Uterus (tissue), 4 donors: ENCODE measurements around the gene CACNA1C. TPM values are rescaled to one million over a fixed set of nuclear protein-coding genes. Genes with fewer than 3 reads are reported as not detected.

Source experiments
- DNase-seq, 2 donors: peaks; one replicate each; pipeline ENCODE4 v3.0.0-alpha.2; 2019 to 2020
- H3K27ac ChIP-seq, 2 donors: fragments of 200-600 bp; sonication (generic); 1 replicate in 1 of 2; 2 replicates in 1 of 2; pipeline ENCODE4 v1.5.1; 2016 to 2018
- H3K27me3 ChIP-seq, 2 donors: fragments of 200-600 bp; sonication (generic); one replicate each; pipeline ENCODE4 v1.5.1; 2018 to 2019; ENCODE audit warnings: control low read depth in 1 of 2
- H3K36me3 ChIP-seq, 2 donors: fragments of 200-600 bp; sonication (generic); one replicate each; pipeline ENCODE4 v1.5.1; 2019; ENCODE audit warnings: control low read depth in 1 of 2
- H3K4me1 ChIP-seq, 2 donors: fragments of 200-600 bp; sonication (generic); one replicate each; pipeline ENCODE4 v1.5.1; 2018 to 2019; ENCODE audit warnings: control low read depth in 1 of 2
- H3K4me3 ChIP-seq, 2 donors: fragments of 200-600 bp; sonication (generic); 1 replicate in 1 of 2; 2 replicates in 1 of 2; pipeline ENCODE4 v1.5.1; 2018 to 2019; ENCODE audit warnings: mild to moderate bottlenecking in 1 of 2
- H3K9me3 ChIP-seq, 2 donors: fragments of 200-600 bp; sonication (generic); one replicate each; pipeline ENCODE4 v1.5.1; 2019; ENCODE audit warnings: control low read depth in 1 of 2
- CTCF ChIP-seq, 4 experiments: fragments of 200-600 bp in 2 of 4; fragments of 450-650 bp in 2 of 4; sonication (generic) in 2 of 4; IDR thresholded peaks; one replicate each; pipeline ENCODE4 v1.5.1; 2016 to 2019; ENCODE audit warnings: antibody characterized with exemption in 4 of 4, mild to moderate bottlenecking in 2 of 4, moderate library complexity in 1 of 4
- POLR2A ChIP-seq, 2 donors: fragments of 450-650 bp; IDR thresholded peaks; one replicate each; pipeline ENCODE4 v1.6.1; 2016; ENCODE audit warnings: antibody characterized with exemption in 2 of 2, mild to moderate bottlenecking in 1 of 2, moderate library complexity in 1 of 2
- intact Hi-C: fragments of 100-400 bp; cut with DNase I; formaldehyde crosslinking; loops from one replicate; pipeline ENCODE4 v1.15.1; 2023; ENCODE audit warnings: low total_unique reads
- total RNA-seq, 4 donors: library from RNA; depleted of rRNA in 3 of 4; stranded (reverse); fragments of >200 nt in 3 of 4; gene quantifications; one replicate each; pipeline versions ENCODE4 v1.1.0 to v1.2.4, GENCODE V29; 2014 to 2023
- donor health status: DM: yes; HTN: yes; CAD: no.

The CACNA1C gene
- total RNA-seq, 4 donors from 2014 or later = 15.9 to 121 (median 32.1) TPM

GRCh38 chr12:2355198-2355597, 302.4 kb downstream of the CACNA1C start:
- Histone ChIP-seq H3K4me1 (no peaks in the 10 kb centered on the region), H3K27ac (no peak overlapping the region), H3K27me3 (no peaks in the 10 kb centered on the region), H3K36me3 (no peaks in the 10 kb centered on the region), H3K4me3 (no peak overlapping the region), H3K9me3 (no peaks in the 10 kb centered on the region)
- no peak for DNase-seq
- intact Hi-C loops = no loop called here
- no peak for TF ChIP-seq POLR2A (IDR thresholded peaks at IDR 0.05)
- TF ChIP-seq CTCF (IDR thresholded peaks at IDR 0.05) = no peak

GRCh38 chr12:2355604-2356003, 302.8 kb downstream of the CACNA1C start:
- H3K27ac ChIP-seq = no peak overlapping the region
- TF ChIP-seq CTCF (IDR thresholded peaks at IDR 0.05) (no peak), POLR2A (IDR thresholded peaks at IDR 0.05) (no peak)
- no peak for DNase-seq
- H3K4me3 ChIP-seq = no peak overlapping the region
- H3K27me3 ChIP-seq = no peaks in the 10 kb centered on the region
- intact Hi-C loops = no loop called here
- no peaks in the 10 kb centered on the region for H3K9me3 ChIP-seq
- H3K4me1 ChIP-seq = no peaks in the 10 kb centered on the region
- H3K36me3 ChIP-seq = no peaks in the 10 kb centered on the region

GRCh38 chr12:2356601-2357125, 303.9 kb downstream of the CACNA1C start:
- H3K27ac ChIP-seq = peak overlapping the region in 1 of 2 donors; percentile 66

GRCh38 chr12:2358986-2359658, 306.3 kb downstream of the CACNA1C start:
- TF ChIP-seq POLR2A (IDR thresholded peaks at IDR 0.05) (no peak), CTCF (IDR thresholded peaks at IDR 0.05) (no peak)
- Histone ChIP-seq H3K4me3 (no peak overlapping the region), H3K27ac (peak overlapping the region; percentile 59 to 66), H3K4me1 (no peaks in the 10 kb centered on the region), H3K36me3 (no peaks in the 10 kb centered on the region), H3K27me3 (no peaks in the 10 kb centered on the region), H3K9me3 (no peaks in the 10 kb centered on the region)
- no peak for DNase-seq
- intact Hi-C loops = no loop called here

More at GRCh38 chr12:2356601-2357125, 303.9 kb downstream of the CACNA1C start:
- DNase-seq = no peak
- Histone ChIP-seq H3K27me3 (no peaks in the 10 kb centered on the region), H3K9me3 (no peaks in the 10 kb centered on the region), H3K4me3 (no peak overlapping the region), H3K4me1 (no peaks in the 10 kb centered on the region), H3K36me3 (no peaks in the 10 kb centered on the region)
- TF ChIP-seq POLR2A (IDR thresholded peaks at IDR 0.05) = no peak
- TF ChIP-seq CTCF (IDR thresholded peaks at IDR 0.05) = no peak
- intact Hi-C loops = no loop called here

GRCh38 chr12:2359725-2360629, 307.2 kb downstream of the CACNA1C start:
- Histone ChIP-seq H3K4me3 (no peak overlapping the region), H3K9me3 (no peaks in the 10 kb centered on the region), H3K4me1 (no peaks in the 10 kb centered on the region), H3K27me3 (no peaks in the 10 kb centered on the region), H3K27ac (peak overlapping the region in 1 of 2 donors; percentile 59), H3K36me3 (no peaks in the 10 kb centered on the region)
- TF ChIP-seq POLR2A (IDR thresholded peaks at IDR 0.05) = no peak
- no peak for TF ChIP-seq CTCF (IDR thresholded peaks at IDR 0.05)
- DNase-seq = no peak
- intact Hi-C loops = no loop called here
